Kidney epithelial cell (primary cell): ENCODE data around the gene CDH13. TPM values are rescaled to one million over a fixed set of nuclear protein-coding genes. Genes with fewer than 3 reads are reported as not detected.

Experiments used
- DNase-seq: peaks from one replicate; pipeline ENCODE4 v3.0.0-alpha.2; 2010; ENCODE audit warnings: low read depth
- H3K27me3 ChIP-seq: 2 replicates; pipeline ENCODE4 v1.6.0; 2011; ENCODE audit warnings: low read length; ENCODE audit not compliant: control insufficient read depth, insufficient read depth
- H3K36me3 ChIP-seq: 2 replicates; pipeline ENCODE4 v1.5.1; 2011; ENCODE audit warnings: low read length; ENCODE audit not compliant: control insufficient read depth, insufficient read depth
- H3K4me3 ChIP-seq: 2 replicates; pipeline ENCODE4 v1.5.1; 2011; ENCODE audit warnings: low read depth, mild to moderate bottlenecking, control low read depth, low read length
- CTCF ChIP-seq: IDR thresholded peaks from 2 replicates; pipeline ENCODE4 v1.5.1; 2011; ENCODE audit warnings: mild to moderate bottlenecking, moderate library complexity, low read length, control low read depth, inconsistent platforms; ENCODE audit not compliant: insufficient read depth, poor library complexity, severe bottlenecking
- total RNA-seq: library from RNA; depleted of rRNA; stranded (reverse); fragments of >200 nt; gene quantifications from 2 replicates; pipeline ENCODE4 v1.2.3, GENCODE V29; 2015

The CDH13 gene
- total RNA-seq, 1 donor from 2014 or later, result 32.8 TPM

DNA sequence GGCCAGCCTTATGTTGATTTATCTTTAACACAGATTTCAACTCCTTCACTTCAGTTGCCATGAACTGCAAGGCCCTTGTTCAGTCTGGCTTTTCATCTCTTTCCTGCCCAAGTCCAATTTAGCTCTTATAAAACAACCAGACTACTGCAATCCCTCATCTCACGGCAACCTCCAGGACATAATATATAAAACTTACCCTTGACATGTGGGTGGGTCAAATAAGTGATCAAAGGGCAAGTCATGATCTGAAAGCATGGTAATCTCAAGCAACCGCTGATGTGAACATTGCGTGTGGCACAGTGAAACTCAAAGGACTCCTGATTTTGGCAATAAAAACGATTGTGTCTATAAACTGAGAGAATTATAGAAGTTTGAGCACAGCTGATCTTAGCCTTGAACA lies 364.6 kb downstream of the CDH13 start:
- no peaks in the 10 kb centered on the region for H3K27me3 ChIP-seq
- DNase-seq, result no peak
- no peak overlapping the region for H3K4me3 ChIP-seq
- H3K36me3 ChIP-seq, result no peaks in the 10 kb centered on the region
- TF ChIP-seq CTCF, result no peak

DNA sequence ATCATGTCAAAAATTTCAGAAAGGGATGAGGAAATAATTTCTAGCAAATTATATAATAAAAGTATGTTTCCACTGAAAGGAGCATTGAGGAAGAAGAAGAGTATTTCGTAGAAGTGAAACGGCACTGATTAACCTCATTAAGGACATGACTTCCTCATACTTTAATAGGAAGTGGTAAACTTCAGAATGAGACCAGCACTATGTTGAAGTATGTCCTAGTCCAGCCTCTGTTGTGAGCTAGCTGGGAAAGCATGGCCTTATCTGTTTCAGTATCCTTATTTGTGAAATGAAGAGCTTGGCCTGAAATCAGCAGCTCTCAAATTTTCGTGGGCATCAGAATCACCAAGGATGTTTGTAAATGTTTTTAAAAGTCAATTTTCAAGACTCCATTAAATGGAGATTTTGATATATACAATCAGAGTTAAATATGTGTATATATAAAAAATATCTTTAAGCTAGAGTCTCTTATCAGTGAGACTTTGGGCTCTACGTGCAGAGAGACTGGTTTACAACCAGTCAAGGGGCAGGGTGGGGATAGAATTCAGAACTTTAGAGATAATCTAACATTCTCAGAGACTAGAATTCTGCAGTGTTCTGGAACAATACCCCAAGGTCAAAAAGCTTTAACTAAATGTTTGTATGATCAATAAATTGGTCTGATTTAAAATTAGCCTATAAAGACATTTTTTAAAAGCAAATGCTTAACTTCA lies 365.4 kb downstream of the CDH13 start:
- DNase-seq, result no peak
- no peaks in the 10 kb centered on the region for H3K27me3 ChIP-seq
- H3K36me3 ChIP-seq, result no peaks in the 10 kb centered on the region
- no peak overlapping the region for H3K4me3 ChIP-seq
- TF ChIP-seq CTCF, result no peak

- Histone ChIP-seq H3K36me3 (no peaks in the 10 kb centered on the region), H3K4me3 (no peak overlapping the region), H3K27me3 (no peaks in the 10 kb centered on the region)
- DNase-seq, result no peak
- no peak for TF ChIP-seq CTCF
Observed at GRCh38 chr16:82992786-82993185, 366.0 kb downstream of the CDH13 start.

DNA sequence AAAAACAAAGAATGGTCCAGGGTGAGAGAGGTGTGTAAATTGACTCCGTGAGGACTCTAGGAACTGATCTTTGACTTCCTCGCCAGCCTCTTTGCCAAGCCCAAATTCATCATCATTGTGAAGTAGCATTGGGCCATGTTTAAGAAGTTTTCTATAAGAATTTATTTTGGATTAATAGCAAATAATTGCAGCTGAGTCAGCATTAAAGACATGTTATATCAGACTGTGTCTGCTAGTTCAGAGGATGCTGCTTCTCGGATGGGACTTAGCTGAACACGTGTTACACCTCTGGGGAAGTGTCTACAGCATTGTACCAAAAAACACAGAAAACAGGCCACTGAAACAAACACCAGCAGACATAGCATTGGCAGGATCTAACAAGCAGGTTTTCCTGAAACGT lies 366.6 kb downstream of the CDH13 start:
- DNase-seq, result no peak
- Histone ChIP-seq H3K4me3 (no peak overlapping the region), H3K36me3 (no peaks in the 10 kb centered on the region), H3K27me3 (no peaks in the 10 kb centered on the region)
- no peak for TF ChIP-seq CTCF

GRCh38 chr16:82993926-82994325 lies 367.2 kb downstream of the CDH13 start:
- no peak for TF ChIP-seq CTCF
- Histone ChIP-seq H3K36me3 (no peaks in the 10 kb centered on the region), H3K4me3 (no peak overlapping the region), H3K27me3 (no peaks in the 10 kb centered on the region)
- no peak for DNase-seq

GRCh38 chr16:82995286-82995923 lies 368.6 kb downstream of the CDH13 start:
- no peaks in the 10 kb centered on the region for H3K36me3 ChIP-seq
- no peak overlapping the region for H3K4me3 ChIP-seq
- H3K27me3 ChIP-seq, result no peaks in the 10 kb centered on the region
- TF ChIP-seq CTCF, result no peak
- no peak for DNase-seq
